GM18498 (cell line): ENCODE results near the gene MAGEB6.
"Not testable (repeated sequence)": the region's sequence is repeated elsewhere in the genome, so short reads cannot be mapped to it uniquely, and the experiment has no call there.

Experiments used
- ATAC-seq: cut with Tn5 transposase; IDR thresholded peaks from one replicate; pipeline ENCODE4 v1.9.1; 2021; ENCODE audit warnings: mild to moderate bottlenecking, moderate library complexity; ENCODE audit not compliant: unreplicated experiment

Gene MAGEB6, protein sequence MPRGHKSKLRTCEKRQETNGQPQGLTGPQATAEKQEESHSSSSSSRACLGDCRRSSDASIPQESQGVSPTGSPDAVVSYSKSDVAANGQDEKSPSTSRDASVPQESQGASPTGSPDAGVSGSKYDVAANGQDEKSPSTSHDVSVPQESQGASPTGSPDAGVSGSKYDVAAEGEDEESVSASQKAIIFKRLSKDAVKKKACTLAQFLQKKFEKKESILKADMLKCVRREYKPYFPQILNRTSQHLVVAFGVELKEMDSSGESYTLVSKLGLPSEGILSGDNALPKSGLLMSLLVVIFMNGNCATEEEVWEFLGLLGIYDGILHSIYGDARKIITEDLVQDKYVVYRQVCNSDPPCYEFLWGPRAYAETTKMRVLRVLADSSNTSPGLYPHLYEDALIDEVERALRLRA

DNA sequence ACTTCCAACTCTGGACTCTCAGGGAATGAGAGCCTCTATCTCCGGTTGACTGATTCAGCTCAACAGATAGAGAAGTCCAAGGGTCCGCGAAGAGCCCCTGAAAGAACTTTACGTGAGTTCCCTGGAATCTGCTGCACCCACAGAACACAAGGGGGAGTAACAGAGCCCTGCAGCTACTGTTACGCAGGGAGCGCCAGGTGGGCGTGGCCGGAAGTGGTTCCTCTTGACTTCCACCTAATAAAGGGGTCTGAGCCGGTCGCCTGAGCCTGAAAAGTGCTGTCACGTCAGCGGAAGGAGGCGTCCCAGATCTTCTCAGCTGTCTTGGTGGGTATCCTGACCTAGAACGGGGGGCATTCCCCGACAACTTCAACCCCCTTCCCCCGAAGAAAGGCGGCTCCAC is at the start of gene MAGEB6:
Gene MAGEB6, plus strand, starts transcription at position 237 of the 400 bp plus-strand sequence. CDS start 1,407 bp downstream, outside the sequence.
- no peak for ATAC-seq

DNA sequence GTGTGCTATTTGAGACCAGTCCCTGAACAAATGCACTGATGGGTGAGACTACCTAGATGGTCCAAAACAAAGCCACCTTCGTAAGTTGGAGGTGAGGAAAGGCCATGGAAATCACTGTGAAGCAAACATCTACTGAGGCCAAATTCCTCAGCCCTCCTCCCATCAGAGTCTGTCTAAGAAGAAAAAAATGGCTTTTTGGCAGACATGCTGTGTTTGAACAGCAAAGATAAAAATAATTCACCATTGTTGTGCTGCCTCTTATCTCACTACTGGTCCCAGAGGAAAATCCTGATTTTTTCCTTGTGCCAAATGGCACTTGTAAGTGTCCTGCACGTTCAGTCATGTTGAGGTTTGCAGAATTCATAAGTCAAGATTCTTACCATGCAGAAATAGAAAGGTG is 46.2 kb upstream of the MAGEB6 start:
- ATAC-seq = no peak

DNA sequence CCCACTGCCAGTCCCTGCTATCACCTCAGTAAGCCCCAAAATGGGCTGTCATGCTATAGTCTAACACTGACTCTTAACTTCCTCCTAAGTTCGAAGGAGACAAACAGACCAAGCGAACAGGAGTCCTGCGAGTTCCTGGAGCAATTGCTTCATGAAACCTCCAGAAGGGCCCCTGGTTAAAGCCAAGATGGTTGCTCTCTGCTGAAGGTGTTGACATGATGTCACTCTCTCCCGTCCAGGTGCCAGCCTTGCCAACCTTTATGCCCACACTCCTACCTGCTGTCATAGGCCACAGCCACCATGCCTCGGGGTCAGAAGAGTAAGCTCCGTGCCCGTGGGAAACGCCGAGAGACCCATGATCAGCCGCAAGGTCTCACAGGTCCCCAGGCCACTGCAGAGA is 31.9 kb upstream of the MAGEB6 start, which contains the start of gene MAGEB6B:
Gene MAGEB6B, plus strand, starts transcription at position 301 of the 400 bp plus-strand sequence. Its CDS starts 0 bp downstream, at position 301.
- ATAC-seq = no peak

DNA sequence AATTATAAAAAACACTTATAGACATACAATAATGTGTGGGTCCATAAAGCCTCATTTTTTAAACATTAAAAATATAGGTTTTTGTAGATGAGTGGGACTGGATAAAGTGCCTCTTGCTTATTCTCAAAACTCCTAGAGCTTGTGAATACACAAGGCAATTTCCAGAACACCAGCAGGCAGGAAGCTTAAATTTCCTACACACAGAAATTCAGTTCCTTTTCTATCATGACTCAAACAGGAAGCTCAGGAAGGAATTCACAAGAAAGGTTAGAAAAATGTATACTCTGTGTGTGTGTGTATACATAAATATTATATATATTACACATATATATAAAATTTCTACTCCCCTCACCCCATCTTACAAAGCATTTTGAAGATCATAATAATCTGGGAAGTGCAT is 11.3 kb downstream of the MAGEB6 start:
- no peak for ATAC-seq

DNA sequence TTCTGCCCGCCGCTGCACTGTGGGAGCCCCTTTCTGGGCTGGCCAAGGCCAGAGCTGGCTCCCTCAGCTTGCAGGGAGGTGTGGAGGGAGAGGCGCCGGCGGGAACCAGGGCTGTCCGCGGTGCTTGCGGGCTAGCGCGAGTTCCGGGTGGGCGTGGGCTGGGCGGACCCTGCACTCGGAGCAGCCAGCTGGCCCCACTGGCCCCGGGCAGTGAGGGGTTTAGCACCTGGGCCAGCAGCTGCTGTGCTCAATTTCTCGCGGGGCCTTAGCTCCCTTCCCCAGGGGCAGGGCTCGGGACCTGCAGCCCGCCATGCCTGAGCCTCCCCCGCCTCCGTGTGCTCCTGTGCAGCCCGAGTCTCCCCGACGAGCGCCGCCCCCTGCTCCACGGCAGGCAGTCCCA is 12.5 kb downstream of the MAGEB6 start:
- not testable (repeated sequence) for ATAC-seq

DNA sequence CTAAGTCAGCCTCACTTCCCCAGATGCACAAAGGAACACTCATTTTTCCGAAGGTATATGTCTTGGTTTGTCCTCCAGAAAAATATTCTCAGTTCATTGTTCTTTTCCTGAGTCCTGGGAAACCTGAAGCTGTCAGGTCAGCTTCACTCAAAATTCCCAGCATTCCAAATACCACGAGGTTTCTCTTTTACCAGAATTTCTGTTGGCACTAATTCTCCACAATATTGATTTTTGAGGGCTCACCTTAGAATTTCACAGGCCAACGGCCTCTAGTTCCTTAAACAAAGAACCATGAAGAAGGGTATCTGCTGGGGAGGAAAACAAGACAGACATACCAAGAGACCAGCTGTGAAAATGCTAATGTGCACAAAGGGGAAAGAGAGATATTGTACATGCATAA is 15.8 kb downstream of the MAGEB6 start:
- ATAC-seq = no peak

DNA sequence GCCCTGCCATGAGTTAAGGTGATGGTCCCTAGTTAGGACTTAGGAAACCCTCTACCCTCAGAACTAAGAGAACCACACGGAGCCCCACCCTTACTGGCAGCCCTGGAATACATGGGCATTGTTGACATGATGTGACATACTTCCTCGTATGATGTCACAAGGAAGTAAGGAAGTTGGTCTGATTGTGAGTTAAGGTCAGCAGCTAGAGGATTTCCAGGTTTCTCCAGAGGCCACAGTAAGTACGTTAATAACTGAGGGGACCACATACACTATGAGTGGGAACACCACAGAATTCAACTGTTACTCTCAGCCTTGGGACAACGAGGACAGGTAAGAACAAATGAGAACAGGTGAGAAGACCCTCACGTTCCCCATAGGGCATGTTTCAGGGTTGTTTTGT is 23.6 kb downstream of the MAGEB6 start, which contains the start of gene MAGEB5:
Gene MAGEB5, plus strand, starts transcription at position 301 of the 400 bp plus-strand sequence. CDS start 1,133 bp downstream, outside the sequence.
- no peak for ATAC-seq

DNA sequence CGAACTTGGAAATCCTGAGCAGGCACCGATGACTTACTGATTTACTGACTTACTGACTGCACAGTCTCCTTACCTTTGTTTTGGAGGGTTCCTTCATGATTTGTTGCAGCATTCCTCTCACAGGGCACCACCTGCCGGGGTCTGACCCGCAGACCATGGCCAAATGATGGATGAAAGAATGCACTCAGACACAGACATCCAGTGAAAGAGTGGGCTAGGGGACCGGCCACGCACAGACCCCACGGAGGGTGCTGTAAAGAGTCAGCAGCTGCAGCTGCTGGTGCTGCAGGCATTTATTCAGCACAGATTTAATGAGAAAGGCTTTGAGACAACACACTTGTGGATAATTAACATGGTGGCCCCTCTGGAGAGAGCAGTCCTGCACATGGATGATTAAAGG is 27.1 kb downstream of the MAGEB6 start:
- ATAC-seq = no peak

DNA sequence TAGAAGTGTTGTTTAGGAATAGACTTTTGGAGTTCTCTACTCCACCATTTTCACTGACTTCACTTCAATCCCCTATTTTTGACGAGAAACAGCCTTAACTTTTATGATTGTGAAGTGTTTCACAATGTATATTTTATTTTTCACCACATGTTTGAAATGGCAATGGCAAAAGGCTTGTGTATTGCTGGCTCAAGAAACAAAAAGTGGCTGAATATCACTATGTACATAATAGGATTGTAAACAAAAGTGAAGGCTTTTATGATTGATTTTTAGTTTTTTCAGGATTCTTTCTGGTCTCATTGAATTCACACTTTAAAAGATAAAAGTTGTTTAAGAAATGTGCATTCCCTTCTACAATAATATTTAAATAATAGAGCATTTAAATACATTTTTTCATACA is 41.9 kb downstream of the MAGEB6 start:
- ATAC-seq = no peak
